ENCODE results near the gene BCCIP.
A peak's percentile ranks its signal among the peaks of the same experiment; 100 is the strongest.

BCCIP gene

GRCh38 chr10:125797994-125798662 is 25.2 kb upstream of the BCCIP start:
- DNase-seq (ENCODE audit: low read depth) = no peak

GRCh38 chr10:125799451-125800182 is 23.7 kb upstream of the BCCIP start:
- DNase-seq (ENCODE audit: low read depth) = no peak

- DNase-seq (ENCODE audit: low read depth) = no peak
Observed at GRCh38 chr10:125801574-125801973, 21.8 kb upstream of the BCCIP start.

DNA sequence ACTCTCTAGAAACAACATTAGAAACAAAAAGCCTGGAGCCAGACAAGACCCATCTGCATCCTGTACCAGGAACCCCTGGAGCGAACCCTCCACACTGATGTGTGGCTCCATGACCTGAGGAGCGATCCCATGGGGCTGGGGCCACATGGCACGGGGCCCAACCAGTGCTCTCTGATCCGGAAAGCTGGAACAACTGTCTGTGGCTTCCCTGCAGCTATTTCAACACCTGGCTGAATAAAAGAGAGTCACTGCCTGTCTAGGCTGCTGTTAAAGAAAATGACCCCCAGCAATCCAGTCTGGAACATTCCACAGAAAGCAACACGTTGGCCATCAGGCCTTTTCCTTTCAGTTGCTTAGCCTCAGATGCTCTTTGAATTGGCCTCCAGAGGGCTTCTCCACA is 21.2 kb upstream of the BCCIP start:
- DNase-seq (ENCODE audit: low read depth) = no peak

- no peak for DNase-seq (ENCODE audit: low read depth)
Observed at GRCh38 chr10:125802739-125803138, 20.6 kb upstream of the BCCIP start.

DNA sequence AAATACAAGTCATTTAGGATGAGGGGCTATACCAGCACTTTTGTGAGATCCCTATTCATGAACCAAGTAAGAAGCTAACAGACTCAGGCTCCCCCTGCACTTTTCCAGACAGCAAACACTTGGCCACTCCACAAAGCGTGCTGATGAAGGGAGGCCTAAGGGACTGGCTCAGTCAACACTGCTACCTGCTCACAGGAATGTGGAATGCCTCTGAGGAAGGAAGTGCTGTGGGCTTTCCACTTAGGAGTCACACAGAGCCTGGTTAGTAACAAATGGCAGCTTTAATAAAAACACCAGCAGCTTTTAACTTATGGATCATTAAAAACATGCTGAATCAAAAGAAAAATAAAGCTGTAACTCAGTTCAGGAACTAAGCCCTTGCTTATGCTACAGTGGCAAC is 15.3 kb upstream of the BCCIP start:
- no peak for DNase-seq (ENCODE audit: low read depth)

DNA sequence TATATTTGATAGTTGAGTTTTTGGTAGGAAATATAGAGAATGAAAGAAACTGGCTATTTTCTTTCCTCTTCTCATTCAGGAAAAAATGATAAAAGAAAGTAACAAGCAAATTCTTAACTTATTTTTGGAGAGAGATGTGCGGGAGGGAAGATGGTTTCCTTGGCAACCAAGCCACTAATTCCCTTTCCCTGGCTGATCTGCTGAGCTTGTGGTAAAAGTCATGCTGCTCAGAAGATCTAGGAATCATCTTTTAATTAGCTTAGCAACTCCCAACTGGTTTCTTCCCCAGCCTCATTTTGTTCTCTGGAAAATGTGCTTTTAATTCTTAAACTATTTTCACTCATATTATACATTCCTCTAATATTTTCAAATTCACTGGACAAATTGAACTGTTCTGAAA is 12.1 kb upstream of the BCCIP start:
- DNase-seq (ENCODE audit: low read depth) = peak; percentile 45

GRCh38 chr10:125812128-125812750 is 11.1 kb upstream of the BCCIP start:
- DNase-seq (ENCODE audit: low read depth) = peak; percentile 49

DNA sequence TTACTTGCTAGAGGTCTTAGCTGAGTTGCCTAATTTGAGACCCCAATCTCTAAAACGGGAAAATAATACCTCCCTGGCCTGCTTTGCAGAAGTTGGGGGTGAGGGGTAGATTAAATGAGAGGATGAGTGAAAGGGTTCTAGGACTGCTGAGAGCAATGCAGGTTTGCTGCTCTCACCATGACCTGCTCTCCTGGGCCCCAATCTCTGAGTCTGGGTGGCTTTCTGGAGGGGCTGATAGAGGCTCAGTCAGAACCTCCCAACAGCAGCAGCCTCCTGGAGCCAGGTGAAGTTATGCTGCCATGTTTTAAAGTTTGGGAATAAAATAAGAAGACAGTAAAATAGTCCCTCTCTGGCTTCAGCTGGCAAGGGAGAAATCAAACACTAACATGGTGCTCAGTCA is 7.6 kb upstream of the BCCIP start:
- DNase-seq (ENCODE audit: low read depth) = no peak

- DNase-seq (ENCODE audit: low read depth) = no peak
Observed at GRCh38 chr10:125816548-125816947, 6.8 kb upstream of the BCCIP start.

DNA sequence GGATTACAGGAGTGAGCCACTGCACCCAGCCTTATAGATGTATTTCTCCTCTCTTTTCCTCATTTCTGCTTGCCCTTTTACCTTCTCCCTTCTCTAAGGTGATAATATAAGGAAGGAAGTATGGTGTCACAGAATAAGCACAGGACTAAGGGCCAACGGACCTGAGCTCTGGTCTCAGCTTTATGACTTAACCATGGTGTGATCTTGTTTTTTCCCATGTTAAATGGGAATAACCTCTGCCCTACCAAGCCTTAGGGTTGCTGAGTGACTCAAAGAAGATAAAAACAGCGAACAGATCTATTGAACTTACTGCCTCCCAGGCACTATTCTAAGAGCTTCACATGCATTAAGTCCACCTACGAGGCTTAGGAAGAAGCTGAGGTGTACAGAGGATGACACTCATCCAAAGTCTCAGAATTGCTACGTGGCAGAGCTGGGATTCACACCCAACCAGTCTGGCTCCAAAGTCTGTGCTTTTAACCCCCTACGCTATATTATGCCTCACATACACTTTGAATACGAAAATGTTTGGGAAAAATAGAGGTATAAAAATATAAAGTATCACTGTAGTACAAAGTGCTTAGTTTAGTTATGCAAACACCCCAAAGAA is 5.9 kb upstream of the BCCIP start:
- no peak for DNase-seq (ENCODE audit: low read depth)

GRCh38 chr10:125820701-125821100 is 2.6 kb upstream of the BCCIP start:
- DNase-seq (ENCODE audit: low read depth) = no peak

DNA sequence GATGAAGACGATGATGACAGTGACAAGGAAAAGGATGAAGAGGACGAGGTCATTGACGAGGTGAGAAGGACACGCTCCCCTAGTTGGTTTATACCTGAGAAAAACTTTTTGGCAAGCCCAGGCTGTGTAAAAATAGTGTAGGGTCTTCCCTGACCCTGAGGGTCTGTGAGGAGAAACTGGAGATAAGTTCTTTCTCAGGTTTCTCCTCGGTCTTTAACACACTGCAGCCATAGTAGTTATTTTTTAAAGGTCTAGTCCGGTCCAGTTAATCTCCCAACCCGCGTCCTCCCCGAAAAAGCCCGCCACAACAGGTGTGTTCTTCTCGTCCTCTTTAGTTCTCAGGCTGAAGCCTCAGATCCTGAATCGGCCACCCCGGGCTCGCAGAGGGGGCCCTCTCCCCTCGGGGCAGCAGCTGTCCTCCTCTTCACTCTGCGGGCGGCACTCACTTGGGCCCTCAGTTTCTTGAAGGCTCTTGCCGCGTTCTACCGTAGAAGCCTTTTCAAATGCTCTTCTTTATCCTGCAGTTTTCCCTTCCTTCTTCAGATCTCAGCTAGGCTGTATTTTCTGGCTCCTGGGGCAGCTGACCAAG is 411 bp downstream of the BCCIP start:
- no peak for DNase-seq (ENCODE audit: low read depth)

DNA sequence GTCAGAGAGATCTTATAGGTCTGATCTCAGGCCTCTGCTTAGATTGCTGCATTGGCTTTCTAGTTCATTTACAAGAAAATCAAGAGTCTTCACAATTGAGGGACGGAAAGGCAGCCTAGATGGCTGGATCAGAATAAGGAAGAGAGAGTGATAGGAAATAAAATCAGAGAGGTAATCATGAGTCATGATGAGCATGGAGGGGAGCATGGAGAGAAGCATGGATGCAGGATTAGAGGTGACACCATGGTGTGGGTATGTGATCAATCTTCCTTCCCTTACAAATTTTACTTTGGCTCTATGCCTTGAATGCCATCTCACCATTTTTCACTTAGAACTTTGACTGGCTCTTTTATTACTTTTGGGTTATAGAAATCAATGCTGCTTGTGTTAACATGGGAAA is 1.4 kb downstream of the BCCIP start:
- DNase-seq (ENCODE audit: low read depth) = no peak

- DNase-seq (ENCODE audit: low read depth) = no peak
Observed at GRCh38 chr10:125827133-125827532, 3.8 kb downstream of the BCCIP start.

DNA sequence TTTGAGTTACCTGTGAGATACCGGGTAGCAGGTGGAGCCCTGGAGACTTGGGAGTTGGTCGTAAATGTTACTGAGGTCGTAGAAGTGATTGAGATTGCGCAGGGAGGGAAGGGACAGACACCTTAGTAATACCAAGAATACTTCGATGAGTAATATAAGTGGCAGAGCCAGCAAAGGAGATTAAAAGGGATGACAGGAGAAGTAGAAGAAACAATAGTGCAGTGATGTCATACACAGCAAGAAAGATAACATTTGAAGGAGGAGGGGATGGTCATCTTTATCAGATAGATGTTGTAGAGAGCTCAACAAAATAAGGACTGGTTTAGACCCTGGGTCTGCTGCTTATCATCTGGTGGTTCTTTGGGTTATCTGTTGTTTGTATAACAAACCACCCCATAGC is 5.0 kb downstream of the BCCIP start:
- DNase-seq (ENCODE audit: low read depth) = no peak

DNA sequence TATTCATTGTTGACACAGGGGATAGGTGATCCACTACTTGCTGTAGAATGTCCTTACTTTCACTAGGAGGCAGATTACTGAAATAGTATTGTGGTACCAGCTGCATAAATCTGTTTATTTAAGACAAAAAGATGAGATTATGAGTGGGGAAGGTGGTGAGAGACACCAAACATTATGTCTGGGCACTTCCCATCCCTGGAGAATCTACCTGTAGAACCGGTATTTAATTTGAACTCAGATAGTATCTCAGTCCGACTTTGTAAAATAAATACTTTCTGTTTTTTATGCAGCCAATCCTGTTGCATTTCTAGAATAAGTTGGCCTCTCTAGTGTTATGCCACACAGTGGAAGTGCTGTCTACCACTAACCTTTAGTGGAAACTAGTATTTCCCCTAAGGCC is 13.4 kb downstream of the BCCIP start:
- DNase-seq (ENCODE audit: low read depth) = no peak

- DNase-seq (ENCODE audit: low read depth) = no peak
Observed at GRCh38 chr10:125838802-125839575, 15.6 kb downstream of the BCCIP start.

- DNase-seq (ENCODE audit: low read depth) = no peak
Observed at GRCh38 chr10:125840406-125840805, 17.1 kb downstream of the BCCIP start.

DNA sequence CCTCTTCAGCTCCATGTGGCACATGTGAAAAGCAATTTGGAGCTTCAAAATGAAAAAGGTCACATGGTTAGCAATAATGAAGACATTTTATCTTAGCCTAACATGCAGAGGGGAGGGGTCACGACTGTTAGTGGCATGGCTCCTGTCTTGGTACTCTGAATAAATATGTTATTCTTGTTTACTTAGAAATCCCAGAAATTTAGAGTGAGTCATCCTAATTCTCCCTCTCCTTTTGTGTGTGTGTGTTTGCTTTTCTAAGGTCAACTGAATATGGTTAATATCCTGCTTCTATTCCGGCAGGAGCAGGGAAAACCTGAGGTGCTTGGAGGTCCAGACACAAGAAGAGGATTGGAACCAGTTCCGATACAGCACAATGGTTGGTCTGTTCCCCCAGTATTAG is 17.6 kb downstream of the BCCIP start:
- no peak for DNase-seq (ENCODE audit: low read depth)

- no peak for DNase-seq (ENCODE audit: low read depth)
Observed at GRCh38 chr10:125843603-125844329, 20.4 kb downstream of the BCCIP start.
